Astrocyte of the cerebellum (primary cell): ENCODE measurements around the gene LMAN1.

Source experiments
- DNase-seq: peaks from one replicate; pipeline ENCODE4 v3.0.0-alpha.2; 2011; ENCODE audit warnings: low read depth
- H3K4me3 ChIP-seq: 2 replicates; pipeline ENCODE4 v1.5.1; 2011; ENCODE audit warnings: mild to moderate bottlenecking, low read depth, low read length, moderate library complexity
- in situ Hi-C: cut with HindIII; loops from 2 replicates; pipeline ENCODE4 v1.10.0; 2017; ENCODE audit warnings: low sequenced_read_pairs
- TF ChIP-seq, protein P1 (sequence below): IDR thresholded peaks from 2 replicates; pipeline ENCODE4 v1.5.1; 2012; ENCODE audit warnings: low read length, low read depth, moderate library complexity, mild to moderate bottlenecking; ENCODE audit errors: missing control alignments

The LMAN1 gene

DNA sequence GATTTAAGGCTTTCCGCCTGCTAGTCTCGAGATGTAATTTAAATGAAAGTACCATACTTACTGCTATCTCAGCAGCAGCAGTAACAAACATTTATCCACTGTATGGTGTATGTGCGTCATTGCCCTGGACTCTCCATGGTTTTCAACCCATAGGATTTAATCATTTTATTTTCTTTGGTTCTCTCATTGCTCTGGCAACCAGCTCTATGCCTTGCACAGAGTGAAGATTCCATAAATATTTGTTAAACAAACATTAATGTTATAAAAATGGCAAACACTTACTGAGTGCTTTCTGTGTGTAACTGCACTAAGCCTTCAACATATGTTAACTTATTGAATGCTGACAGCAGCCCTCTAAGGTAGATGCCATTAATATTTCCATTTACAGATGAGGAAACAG is 1.3 kb upstream of the LMAN1 start:
- TF ChIP-seq, protein P1, sequence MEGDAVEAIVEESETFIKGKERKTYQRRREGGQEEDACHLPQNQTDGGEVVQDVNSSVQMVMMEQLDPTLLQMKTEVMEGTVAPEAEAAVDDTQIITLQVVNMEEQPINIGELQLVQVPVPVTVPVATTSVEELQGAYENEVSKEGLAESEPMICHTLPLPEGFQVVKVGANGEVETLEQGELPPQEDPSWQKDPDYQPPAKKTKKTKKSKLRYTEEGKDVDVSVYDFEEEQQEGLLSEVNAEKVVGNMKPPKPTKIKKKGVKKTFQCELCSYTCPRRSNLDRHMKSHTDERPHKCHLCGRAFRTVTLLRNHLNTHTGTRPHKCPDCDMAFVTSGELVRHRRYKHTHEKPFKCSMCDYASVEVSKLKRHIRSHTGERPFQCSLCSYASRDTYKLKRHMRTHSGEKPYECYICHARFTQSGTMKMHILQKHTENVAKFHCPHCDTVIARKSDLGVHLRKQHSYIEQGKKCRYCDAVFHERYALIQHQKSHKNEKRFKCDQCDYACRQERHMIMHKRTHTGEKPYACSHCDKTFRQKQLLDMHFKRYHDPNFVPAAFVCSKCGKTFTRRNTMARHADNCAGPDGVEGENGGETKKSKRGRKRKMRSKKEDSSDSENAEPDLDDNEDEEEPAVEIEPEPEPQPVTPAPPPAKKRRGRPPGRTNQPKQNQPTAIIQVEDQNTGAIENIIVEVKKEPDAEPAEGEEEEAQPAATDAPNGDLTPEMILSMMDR, result no peak
- no peak overlapping the region for H3K4me3 ChIP-seq
- in situ Hi-C loops, result no loop called here
- no peak for DNase-seq

DNA sequence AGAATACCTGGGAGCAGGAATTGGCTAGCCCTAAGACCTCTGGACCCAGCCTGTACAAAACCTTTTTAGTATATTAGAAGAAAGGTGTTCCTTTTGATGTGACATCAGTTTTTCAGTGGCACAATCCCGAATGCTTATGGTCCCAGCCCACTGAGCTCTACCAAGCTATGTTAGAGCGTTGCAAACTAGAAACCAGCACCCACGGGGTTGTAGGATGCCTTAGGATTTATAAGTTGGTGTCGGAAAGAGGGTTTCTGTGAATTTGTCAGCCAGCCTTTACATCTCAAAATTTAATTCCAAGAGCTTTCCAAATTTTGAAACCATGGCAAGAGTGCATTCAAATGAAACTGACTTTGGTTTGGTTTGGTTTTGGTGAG is 499 bp upstream of the LMAN1 start:
- DNase-seq, result no peak
- in situ Hi-C loops, result no loop called here
- peak overlapping the region; percentile 93 for H3K4me3 ChIP-seq
- TF ChIP-seq, protein P1, result no peak

DNA sequence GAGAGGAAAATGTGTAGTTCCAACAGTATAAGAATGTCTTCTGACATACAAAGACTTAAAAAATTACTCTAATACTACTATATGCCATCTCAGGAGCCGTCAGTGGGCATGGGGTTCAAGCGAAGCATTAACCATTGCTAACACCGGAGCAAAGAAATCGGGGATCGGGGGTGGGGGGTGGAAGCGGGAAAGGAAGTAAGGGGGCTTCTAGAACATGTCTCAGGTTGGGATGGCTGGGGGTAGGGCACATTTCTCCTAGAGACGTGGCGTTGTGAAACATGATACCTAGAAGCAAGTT is 702 bp downstream of the LMAN1 start:
- TF ChIP-seq, protein P1, result no peak
- DNase-seq, result peak; percentile 49
- in situ Hi-C loops, result no loop called here
- peak overlapping the region; percentile 93 for H3K4me3 ChIP-seq

DNA sequence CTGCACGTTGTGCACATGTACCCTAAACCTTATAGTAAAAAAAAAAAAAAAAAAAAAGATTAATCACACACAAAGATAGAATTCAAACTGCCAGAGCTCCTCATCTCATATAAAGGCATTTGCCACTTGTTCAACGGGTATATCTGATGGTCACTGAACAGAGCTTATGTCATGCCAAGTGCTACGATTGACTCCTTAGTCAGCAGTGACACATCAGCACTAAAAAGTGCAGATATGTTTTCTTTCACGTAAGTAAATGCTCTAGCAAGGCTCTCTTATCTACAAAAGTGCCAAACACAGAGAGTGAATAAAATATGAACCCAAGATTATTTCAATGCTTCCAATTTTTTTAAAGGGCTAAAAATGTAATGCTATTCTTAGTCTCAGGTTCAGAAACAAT is 1.1 kb downstream of the LMAN1 start:
- in situ Hi-C loops, result no loop called here
- peak overlapping the region; percentile 93 for H3K4me3 ChIP-seq
- TF ChIP-seq, protein P1, result no peak
- DNase-seq, result no peak

DNA sequence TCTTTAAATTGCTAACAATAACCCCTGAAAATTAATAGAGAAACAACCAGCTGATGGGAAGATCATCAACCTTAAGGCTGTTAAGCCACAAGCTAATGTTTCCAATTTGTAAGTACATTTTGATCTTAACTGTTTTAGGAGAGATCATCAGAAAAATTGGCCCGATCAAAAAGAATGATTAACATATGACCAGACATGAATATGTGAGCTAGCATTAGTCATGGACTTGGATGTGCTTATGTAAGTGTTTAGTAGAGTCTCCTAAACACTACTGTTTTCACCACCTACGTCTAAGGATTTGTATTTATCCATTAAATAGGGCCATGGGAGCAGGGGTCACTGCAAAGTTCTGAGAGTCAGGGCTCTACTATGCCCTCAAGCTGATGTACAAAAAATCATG is 4.3 kb downstream of the LMAN1 start:
- TF ChIP-seq, protein P1, result no peak
- H3K4me3 ChIP-seq, result no peak overlapping the region
- in situ Hi-C loops, result no loop called here
- no peak for DNase-seq

DNA sequence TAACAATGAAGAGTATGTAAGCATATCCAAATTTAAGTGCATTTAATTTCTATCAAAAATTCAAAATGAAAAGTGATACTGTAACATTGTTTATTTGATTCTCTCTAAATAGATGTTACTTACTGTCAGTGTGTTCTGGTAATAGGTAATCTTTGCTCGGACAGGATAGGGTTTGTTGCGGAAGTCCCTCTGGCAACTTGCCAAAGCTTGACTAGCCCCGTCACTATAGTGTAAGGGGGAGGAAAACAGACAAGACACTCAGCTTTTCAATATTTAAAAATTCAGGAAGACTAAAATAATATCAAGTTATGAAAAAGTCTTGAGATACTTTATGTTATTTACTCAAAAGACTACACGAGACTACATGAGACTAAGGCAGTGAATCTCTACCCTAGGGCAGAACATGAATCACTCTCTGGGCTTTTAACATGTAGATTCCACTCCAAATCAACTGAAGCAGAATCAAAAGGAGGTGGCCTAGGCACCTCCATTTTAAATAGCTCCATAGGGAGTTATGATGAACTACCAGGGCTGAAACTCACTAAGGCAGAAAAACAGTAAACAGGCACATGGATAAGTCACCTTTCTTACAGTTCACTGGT is 5.9 kb downstream of the LMAN1 start:
- DNase-seq, result no peak
- TF ChIP-seq, protein P1, result no peak
- no peak overlapping the region for H3K4me3 ChIP-seq
- in situ Hi-C loops, result no loop called here
